Chondrocyte (in vitro differentiated cells): ENCODE measurements around the gene TXNDC8. TPM values are rescaled to one million over a fixed set of nuclear protein-coding genes. Genes with fewer than 3 reads are reported as not detected.

Experiments used
- DNase-seq: peaks from one replicate; pipeline ENCODE4 v3.0.0; 2021; ENCODE audit warnings: mixed read lengths, low spot score
- H3K27ac Mint-ChIP-seq: one replicate; pipeline ENCODE4 v1.8.0; 2021; ENCODE audit warnings: mild to moderate bottlenecking, moderate library complexity, mixed read lengths; ENCODE audit not compliant: unreplicated experiment
- H3K27me3 Mint-ChIP-seq: 2 replicates; pipeline ENCODE4 v1.8.0; 2021; ENCODE audit warnings: low read depth, mixed read lengths
- H3K36me3 Mint-ChIP-seq: 2 replicates; pipeline ENCODE4 v1.8.0; 2021; ENCODE audit warnings: low read depth, mixed read lengths
- H3K4me1 Mint-ChIP-seq: 2 replicates; pipeline ENCODE4 v1.8.0; 2021; ENCODE audit warnings: low read depth, mild to moderate bottlenecking, mixed read lengths
- H3K4me3 Mint-ChIP-seq: one replicate; pipeline ENCODE4 v1.8.0; 2021; ENCODE audit warnings: mild to moderate bottlenecking, moderate library complexity, mixed read lengths; ENCODE audit not compliant: unreplicated experiment
- H3K9me3 Mint-ChIP-seq: 2 replicates; pipeline ENCODE4 v1.8.0; 2021; ENCODE audit warnings: low read depth, mixed read lengths
- CTCF ChIP-seq: fragments of 200-600 bp; sonication (generic); IDR thresholded peaks from 2 replicates; pipeline ENCODE4 v1.5.0; 2021; ENCODE audit warnings: antibody characterized with exemption, mild to moderate bottlenecking, moderate library complexity
- total RNA-seq: library from RNA; stranded (reverse); gene quantifications from 3 replicates; pipeline ENCODE4 v1.2.1, GENCODE V29; 2021

Gene TXNDC8
- total RNA-seq, 1 donor from 2014 or later: not detected

- TF ChIP-seq CTCF: no peak
- DNase-seq: no peak
- no peak overlapping the region for H3K4me3 Mint-ChIP-seq
- H3K4me1 Mint-ChIP-seq: no peaks in the 10 kb centered on the region
- H3K9me3 Mint-ChIP-seq: peaks cover 4% of the 10 kb centered on the region
- H3K27me3 Mint-ChIP-seq: no peaks in the 10 kb centered on the region
- no peaks in the 10 kb centered on the region for H3K36me3 Mint-ChIP-seq
- H3K27ac Mint-ChIP-seq: no peak overlapping the region
Observed at GRCh38 chr9:110308633-110309038, 29.0 kb downstream of the TXNDC8 start.

- no peaks in the 10 kb centered on the region for H3K9me3 Mint-ChIP-seq
- no peak overlapping the region for H3K4me3 Mint-ChIP-seq
- TF ChIP-seq CTCF: no peak
- H3K27me3 Mint-ChIP-seq: no peaks in the 10 kb centered on the region
- DNase-seq: no peak
- no peak overlapping the region for H3K27ac Mint-ChIP-seq
- H3K36me3 Mint-ChIP-seq: no peaks in the 10 kb centered on the region
- H3K4me1 Mint-ChIP-seq: peaks cover 4% of the 10 kb centered on the region
Observed at GRCh38 chr9:110307191-110307590, 30.5 kb downstream of the TXNDC8 start.

DNA sequence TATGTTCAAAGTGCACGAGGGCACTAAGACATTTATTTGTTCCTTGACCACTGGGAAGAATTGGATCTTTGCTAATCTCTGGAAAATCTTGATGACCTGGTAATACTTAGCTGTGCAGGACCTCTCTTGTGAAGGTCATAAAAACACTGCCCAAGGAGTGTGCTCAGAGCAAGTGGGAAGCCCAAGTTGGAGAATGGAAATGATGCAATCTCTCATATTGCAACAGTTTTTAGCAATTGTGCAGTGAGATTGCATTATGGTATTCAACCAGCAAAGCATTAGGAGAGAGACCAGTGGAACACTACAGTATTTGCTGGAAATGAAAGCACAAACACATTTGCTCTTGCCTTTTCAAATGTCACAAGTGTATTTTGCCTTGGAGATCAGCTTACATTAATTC lies 34.5 kb downstream of the TXNDC8 start:
- no peak for DNase-seq
- Mint-ChIP-seq H3K27me3 (peaks cover 2% of the 10 kb centered on the region), H3K4me3 (no peak overlapping the region), H3K4me1 (peaks cover 4% of the 10 kb centered on the region), H3K9me3 (no peaks in the 10 kb centered on the region), H3K27ac (no peak overlapping the region), H3K36me3 (no peaks in the 10 kb centered on the region)
- TF ChIP-seq CTCF: no peak

DNA sequence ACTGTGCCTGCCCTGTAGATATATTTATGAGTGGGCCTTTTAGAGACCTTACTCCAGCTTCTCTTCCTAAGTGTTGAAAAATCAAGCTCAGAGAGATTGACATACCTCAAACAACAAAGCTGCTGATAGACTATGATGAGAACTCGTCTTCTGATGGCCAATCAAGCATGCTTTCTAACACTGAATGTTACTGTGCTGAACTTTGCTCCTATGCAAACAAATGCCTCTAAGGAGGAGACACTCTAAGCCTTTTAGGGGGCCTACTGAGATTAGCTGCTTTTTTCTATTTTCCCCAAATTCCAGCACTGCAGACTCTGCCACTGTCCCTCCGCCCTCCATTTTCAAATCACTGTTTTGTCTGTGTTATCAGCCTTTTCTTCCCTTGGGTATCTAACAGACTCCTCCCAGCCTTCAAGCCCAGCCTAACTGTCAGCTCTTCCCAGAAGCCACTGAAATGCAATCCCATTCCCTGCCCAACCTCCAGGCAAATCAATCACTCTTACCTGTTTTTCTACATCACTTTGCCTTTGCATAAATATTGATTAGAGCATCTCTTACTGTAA lies 39.5 kb downstream of the TXNDC8 start:
- DNase-seq: no peak
- no peak for TF ChIP-seq CTCF
- Mint-ChIP-seq H3K27me3 (peaks cover 5% of the 10 kb centered on the region), H3K4me3 (no peak overlapping the region), H3K9me3 (no peaks in the 10 kb centered on the region), H3K4me1 (peaks cover 2% of the 10 kb centered on the region), H3K27ac (no peak overlapping the region), H3K36me3 (no peaks in the 10 kb centered on the region)

- TF ChIP-seq CTCF: no peak
- Mint-ChIP-seq H3K27ac (no peak overlapping the region), H3K9me3 (no peaks in the 10 kb centered on the region), H3K36me3 (no peaks in the 10 kb centered on the region), H3K27me3 (peaks cover 4% of the 10 kb centered on the region), H3K4me3 (no peak overlapping the region), H3K4me1 (no peaks in the 10 kb centered on the region)
- no peak for DNase-seq
Observed at GRCh38 chr9:110293248-110293647, 44.4 kb downstream of the TXNDC8 start.
